Adrenal gland (tissue), 12 donors: ENCODE results near the gene BCAS2. TPM values are rescaled to one million over a fixed set of nuclear protein-coding genes. Genes with fewer than 3 reads are reported as not detected.

Experiments used
- DNase-seq, 7 donors: peaks; one replicate each; pipeline ENCODE4 v3.0.0-alpha.2; 2019 to 2020
- H3K27ac ChIP-seq, 5 donors: fragments of 200-600 bp; sonication (generic) in 4 of 5; 1 replicate in 3 of 5; 2 replicates in 2 of 5; pipeline versions ENCODE4 v1.5.1 to v1.8.0; 2016 to 2020; ENCODE audit warnings: mild to moderate bottlenecking in 1 of 5
- H3K27me3 ChIP-seq: fragments of 200-600 bp; 2 replicates; pipeline ENCODE4 v1.8.0; 2021
- H3K36me3 ChIP-seq, 2 donors: fragments of 200-600 bp; replicated peaks in 1 of 2; 1 replicate in 1 of 2; 2 replicates in 1 of 2; pipeline versions ENCODE4 v1.5.1 to v1.8.0; 2018 to 2022
- H3K4me1 ChIP-seq, 2 donors: fragments of 200-600 bp; replicated peaks in 1 of 2; 1 replicate in 1 of 2; 2 replicates in 1 of 2; pipeline versions ENCODE4 v1.5.1 to v1.8.0; 2018 to 2021
- H3K4me3 ChIP-seq, 4 donors: fragments of 200-600 bp; sonication (generic) in 3 of 4; one replicate each; pipeline ENCODE4 v1.5.1; 2016 to 2018
- H3K9me3 ChIP-seq, 3 donors: fragments of 200-600 bp; sonication (generic) in 1 of 3; replicated peaks in 1 of 3; 1 replicate in 2 of 3; 2 replicates in 1 of 3; pipeline versions ENCODE4 v1.5.1 to v1.8.0; 2016 to 2021
- CTCF ChIP-seq, 6 experiments: fragments of 450-650 bp in 4 of 6; fragments of 200-600 bp in 2 of 6; sonication (generic) in 1 of 6; IDR thresholded peaks; 1 replicate in 5 of 6; 2 replicates in 1 of 6; pipeline versions ENCODE4 v1.5.1 to v1.8.0; 2016 to 2021; ENCODE audit warnings: antibody characterized with exemption in 6 of 6, mild to moderate bottlenecking in 2 of 6, moderate library complexity in 1 of 6
- POLR2A ChIP-seq, 2 donors: fragments of 450-650 bp; IDR thresholded peaks; one replicate each; pipeline ENCODE4 v1.6.1; 2017; ENCODE audit warnings: antibody characterized with exemption in 2 of 2, mild to moderate bottlenecking in 2 of 2, moderate library complexity in 1 of 2
- WGBS, 4 donors: extraction: QIAGEN DNeasy Blood & Tissue Kit in 2 of 4; methylation state at CpG; one replicate each; pipeline versions ENCODE4 v1.1.5 to v1.1.7; 2013 to 2017; 5-methylcytosine and 5-hydroxymethylcytosine counted together
- intact Hi-C, 2 donors: fragments of 100-400 bp; cut with DNase I; formaldehyde crosslinking; loops; one replicate each; pipeline versions ENCODE4 v1.14.1 to v1.15.0; 2022 to 2023
- polyA plus RNA-seq, 3 donors: library from polyadenylated mRNA; stranded (reverse); fragments of 200-250 nt in 2 of 3; fragments of 350-450 nt in 1 of 3; fragmentation: Illumina TruSeq in 1 of 3; extraction: RNeasy Lipid Tissue Mini Kit (QIAGEN cat#74804) in 1 of 3; gene quantifications; one replicate each; pipeline ENCODE4 v1.2.3, GENCODE V29; 2013 to 2014
- total RNA-seq, 9 donors: library from RNA; depleted of rRNA in 4 of 9; stranded (reverse); fragments of >200 nt in 4 of 9; fragments of 120-200 nt in 1 of 9; fragmentation: NEBNext Ultra II Directional in 1 of 9; extraction: Animal tissue kit (Norgen Biotek cat#: 25700) in 1 of 9; gene quantifications; one replicate each; pipeline versions ENCODE4 v1.1.0 to v1.2.4, GENCODE V29; 2013 to 2023
- donor health status: healthy with polysubstance abuse.
- donor health status: Bipolar disorder and iron deficiency.
- donor health status: DM: yes; HTN: yes; CAD: no.
- donor health status: DM: no; HTN: no; CAD: no.
- donor health status: DM: no; HTN: no; CAD: no.
- donor health status: DM: yes; HTN: yes; CAD: no.

BCAS2 gene
- total and polyA plus RNA-seq, 12 donors: 15.5 to 83.5 (median 34.2) TPM

- TF ChIP-seq POLR2A (IDR thresholded peaks at IDR 0.05) (no peak), CTCF (IDR thresholded peaks at IDR 0.05) (no peak)
- Histone ChIP-seq H3K9me3 (no peaks in the 10 kb centered on the region), H3K4me1 (no peaks in the 10 kb centered on the region), H3K27me3 (no peaks in the 10 kb centered on the region), H3K36me3 (no peaks in the 10 kb centered on the region), H3K4me3 (no peak overlapping the region), H3K27ac (no peak overlapping the region)
- intact Hi-C loops: no loop called here
- no peak for DNase-seq
- 64 to 80% (median 71%) methylated on average over 1 of the region's 1 CpG for WGBS, 4 donors
Measured at GRCh38 chr1:114547076-114547475, 34.3 kb downstream of the BCAS2 start.

DNA sequence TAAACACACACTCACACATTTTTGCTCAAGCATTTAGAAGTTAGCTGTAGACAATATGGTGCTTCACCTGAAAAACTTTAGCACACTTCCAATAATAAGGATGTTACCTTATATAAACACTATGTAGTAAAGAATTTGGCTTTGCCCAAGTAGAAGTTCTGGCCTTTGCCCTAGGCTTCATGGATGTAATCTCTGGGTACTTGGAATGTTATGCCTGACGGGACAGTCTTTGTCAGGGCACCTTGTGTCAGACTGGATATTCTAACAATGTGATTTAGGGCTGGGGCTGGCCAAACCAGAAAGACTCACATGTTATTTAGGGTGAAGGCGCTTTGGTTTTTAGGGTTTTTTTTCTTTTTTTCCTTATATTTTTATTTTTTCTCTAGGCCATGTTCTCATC, 35.6 kb downstream of the BCAS2 start:
- Histone ChIP-seq H3K36me3 (no peaks in the 10 kb centered on the region), H3K4me3 (no peak overlapping the region), H3K4me1 (no peaks in the 10 kb centered on the region), H3K27ac (no peak overlapping the region), H3K9me3 (no peaks in the 10 kb centered on the region), H3K27me3 (no peaks in the 10 kb centered on the region)
- no peak for DNase-seq
- 85 to 88% (median 86%) methylated on average over 2 of the region's 2 CpGs for WGBS, 4 donors
- intact Hi-C loops: no loop called here
- no peak for TF ChIP-seq POLR2A (IDR thresholded peaks at IDR 0.05)
- no peak for TF ChIP-seq CTCF (IDR thresholded peaks at IDR 0.05)

- intact Hi-C loops: no loop called here
- Histone ChIP-seq H3K27ac (no peak overlapping the region), H3K36me3 (no peaks in the 10 kb centered on the region), H3K4me1 (no peaks in the 10 kb centered on the region), H3K27me3 (no peaks in the 10 kb centered on the region), H3K9me3 (no peaks in the 10 kb centered on the region), H3K4me3 (no peak overlapping the region)
- no peak for DNase-seq
- TF ChIP-seq CTCF (IDR thresholded peaks at IDR 0.05): no peak
- no peak for TF ChIP-seq POLR2A (IDR thresholded peaks at IDR 0.05)
- 67 to 81% (median 75%) methylated on average over 1 of the region's 1 CpG for WGBS, 4 donors
Measured at GRCh38 chr1:114545315-114545714, 36.1 kb downstream of the BCAS2 start.

GRCh38 chr1:114540821-114541220, 40.6 kb downstream of the BCAS2 start:
- intact Hi-C loops: no loop called here
- WGBS, 4 donors: 68 to 72% (median 71%) methylated on average over 6 of the region's 6 CpGs
- no peaks in the 10 kb centered on the region for H3K36me3 ChIP-seq
- no peak for TF ChIP-seq CTCF (IDR thresholded peaks at IDR 0.05)
- no peak for TF ChIP-seq POLR2A (IDR thresholded peaks at IDR 0.05)
- no peak overlapping the region for H3K27ac ChIP-seq
- H3K27me3 ChIP-seq: no peaks in the 10 kb centered on the region
- no peak for DNase-seq
- no peaks in the 10 kb centered on the region for H3K9me3 ChIP-seq
- H3K4me1 ChIP-seq: no peaks in the 10 kb centered on the region
- H3K4me3 ChIP-seq: no peak overlapping the region
